Peyer's patch (tissue), 4 donors: ENCODE data around the gene LMBR1. TPM values are rescaled to one million over a fixed set of nuclear protein-coding genes. Genes with fewer than 3 reads are reported as not detected.
"Not testable (repeated sequence)": the region's sequence is repeated elsewhere in the genome, so short reads cannot be mapped to it uniquely, and the experiment has no call there.

Experiments used
- DNase-seq, 3 donors: peaks; one replicate each; pipeline ENCODE4 v3.0.0-alpha.2; 2017 to 2019
- H3K27ac ChIP-seq, 4 donors: fragments of 200-600 bp; sonication (generic); one replicate each; pipeline ENCODE4 v1.5.1; 2016 to 2019
- H3K27me3 ChIP-seq, 2 donors: fragments of 200-600 bp; sonication (generic); one replicate each; pipeline ENCODE4 v1.5.1; 2019
- H3K36me3 ChIP-seq, 3 donors: fragments of 200-600 bp; sonication (generic); one replicate each; pipeline ENCODE4 v1.5.1; 2016 to 2019
- H3K4me1 ChIP-seq, 4 donors: fragments of 200-600 bp; sonication (generic); one replicate each; pipeline ENCODE4 v1.5.1; 2016 to 2019
- H3K4me3 ChIP-seq, 4 donors: fragments of 200-600 bp; sonication (generic); 1 replicate in 3 of 4; 2 replicates in 1 of 4; pipeline ENCODE4 v1.5.1; 2016 to 2019; ENCODE audit warnings: mild to moderate bottlenecking in 1 of 4
- H3K9me3 ChIP-seq, 4 donors: fragments of 200-600 bp; sonication (generic); one replicate each; pipeline ENCODE4 v1.5.1; 2016 to 2019; ENCODE audit warnings: mild to moderate bottlenecking in 1 of 4
- POLR2A ChIP-seq, 2 donors: fragments of 450-650 bp; IDR thresholded peaks; one replicate each; pipeline ENCODE4 v1.5.1; 2017; ENCODE audit warnings: antibody characterized with exemption in 2 of 2, mild to moderate bottlenecking in 2 of 2, moderate library complexity in 2 of 2
- total RNA-seq, 4 donors: library from RNA; depleted of rRNA; stranded (reverse); fragments of >200 nt; gene quantifications; one replicate each; pipeline ENCODE4 v1.1.0, GENCODE V29; 2016
- TF ChIP-seq, protein P1 (sequence below), 6 experiments: fragments of 450-650 bp in 4 of 6; fragments of 200-600 bp in 2 of 6; sonication (generic) in 1 of 6; IDR thresholded peaks; one replicate each; pipeline ENCODE4 v1.5.1; 2017 to 2019; ENCODE audit warnings: antibody characterized with exemption in 6 of 6, mild to moderate bottlenecking in 3 of 6, moderate library complexity in 1 of 6

LMBR1 gene
- total RNA-seq, 4 donors from 2014 or later = 30.5 to 69.3 (median 62.8) TPM

DNA sequence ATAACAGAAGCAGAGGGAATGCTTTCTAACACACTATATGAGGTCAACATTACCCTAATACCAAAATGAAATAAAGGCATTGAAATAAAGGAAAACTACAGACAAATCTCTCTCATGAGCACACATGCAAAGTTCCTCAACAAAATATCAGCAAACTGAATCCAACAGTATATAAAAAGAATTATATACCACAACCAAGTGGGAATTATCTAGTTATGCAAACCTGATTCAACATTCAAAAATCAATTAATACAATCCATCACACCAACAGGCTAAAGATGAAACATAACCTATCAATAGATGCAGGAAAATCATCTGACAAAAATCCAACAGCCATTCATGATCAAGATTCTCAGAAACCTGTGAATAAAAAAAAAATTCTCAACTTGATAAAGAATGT lies 34.5 kb downstream of the LMBR1 start:
- peaks cover 0 to 7% (median 0%) of the 10 kb centered on the region in 3 donors for H3K36me3 ChIP-seq
- no peaks in the 10 kb centered on the region for H3K4me1 ChIP-seq
- no peak for DNase-seq
- no peak overlapping the region for H3K27ac ChIP-seq
- TF ChIP-seq POLR2A (IDR thresholded peaks at IDR 0.05) = no peak
- TF ChIP-seq, protein P1, sequence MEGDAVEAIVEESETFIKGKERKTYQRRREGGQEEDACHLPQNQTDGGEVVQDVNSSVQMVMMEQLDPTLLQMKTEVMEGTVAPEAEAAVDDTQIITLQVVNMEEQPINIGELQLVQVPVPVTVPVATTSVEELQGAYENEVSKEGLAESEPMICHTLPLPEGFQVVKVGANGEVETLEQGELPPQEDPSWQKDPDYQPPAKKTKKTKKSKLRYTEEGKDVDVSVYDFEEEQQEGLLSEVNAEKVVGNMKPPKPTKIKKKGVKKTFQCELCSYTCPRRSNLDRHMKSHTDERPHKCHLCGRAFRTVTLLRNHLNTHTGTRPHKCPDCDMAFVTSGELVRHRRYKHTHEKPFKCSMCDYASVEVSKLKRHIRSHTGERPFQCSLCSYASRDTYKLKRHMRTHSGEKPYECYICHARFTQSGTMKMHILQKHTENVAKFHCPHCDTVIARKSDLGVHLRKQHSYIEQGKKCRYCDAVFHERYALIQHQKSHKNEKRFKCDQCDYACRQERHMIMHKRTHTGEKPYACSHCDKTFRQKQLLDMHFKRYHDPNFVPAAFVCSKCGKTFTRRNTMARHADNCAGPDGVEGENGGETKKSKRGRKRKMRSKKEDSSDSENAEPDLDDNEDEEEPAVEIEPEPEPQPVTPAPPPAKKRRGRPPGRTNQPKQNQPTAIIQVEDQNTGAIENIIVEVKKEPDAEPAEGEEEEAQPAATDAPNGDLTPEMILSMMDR (IDR thresholded peaks at IDR 0.05) = no peak
- H3K4me3 ChIP-seq = no peak overlapping the region
- H3K9me3 ChIP-seq = peaks cover 0 to 6% (median 0%) of the 10 kb centered on the region in 4 donors
- no peaks in the 10 kb centered on the region for H3K27me3 ChIP-seq

DNA sequence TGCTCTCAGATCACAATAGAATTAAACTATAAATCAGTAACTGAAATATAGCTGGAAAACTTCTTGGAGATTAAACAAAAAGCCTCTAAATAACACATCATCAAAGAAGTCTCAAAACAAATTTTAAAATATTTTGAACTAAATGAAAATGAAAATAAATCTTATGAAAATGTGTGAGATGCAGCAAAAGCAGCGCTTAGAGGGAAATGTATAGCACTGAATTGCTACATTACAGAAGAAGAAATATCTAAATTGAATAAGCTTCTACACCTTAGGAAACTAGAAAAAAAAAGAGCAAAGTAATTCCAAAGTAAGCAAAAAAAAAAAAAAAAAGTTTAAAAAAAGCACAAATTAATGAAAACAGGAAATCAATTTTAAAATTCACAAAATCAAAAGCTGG lies 35.2 kb downstream of the LMBR1 start:
- peaks cover 0 to 7% (median 0%) of the 10 kb centered on the region in 3 donors for H3K36me3 ChIP-seq
- no peak overlapping the region for H3K27ac ChIP-seq
- no peak overlapping the region for H3K4me3 ChIP-seq
- no peaks in the 10 kb centered on the region for H3K27me3 ChIP-seq
- H3K9me3 ChIP-seq = peaks cover 0 to 6% (median 0%) of the 10 kb centered on the region in 4 donors
- TF ChIP-seq, protein P1 (IDR thresholded peaks at IDR 0.05) = no peak
- TF ChIP-seq POLR2A (IDR thresholded peaks at IDR 0.05) = no peak
- no peaks in the 10 kb centered on the region for H3K4me1 ChIP-seq
- DNase-seq = no peak

DNA sequence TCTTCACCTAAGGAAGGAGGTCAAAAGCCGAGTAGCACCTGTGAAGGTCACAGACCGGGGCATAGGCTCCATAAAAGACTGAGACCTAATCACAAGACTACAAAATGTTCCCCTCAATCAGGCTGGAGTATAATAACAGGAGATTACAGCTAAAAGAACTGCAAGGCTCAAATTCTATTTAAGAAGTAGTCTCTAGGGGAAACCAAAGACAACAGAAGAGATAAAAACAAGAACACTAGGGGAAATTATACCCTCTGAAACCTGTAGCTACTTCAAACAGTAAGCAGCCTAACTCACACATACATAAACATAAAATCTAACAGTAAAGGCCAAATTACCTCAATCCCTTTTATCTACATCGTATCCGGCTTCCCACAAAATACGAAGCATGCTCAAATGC lies 38.3 kb downstream of the LMBR1 start:
- Histone ChIP-seq H3K27ac (no peak overlapping the region), H3K4me3 (no peak overlapping the region), H3K27me3 (no peaks in the 10 kb centered on the region), H3K36me3 (no peaks in the 10 kb centered on the region), H3K4me1 (no peaks in the 10 kb centered on the region), H3K9me3 (peaks cover 0 to 6% (median 0%) of the 10 kb centered on the region in 4 donors)
- no peak for TF ChIP-seq POLR2A (IDR thresholded peaks at IDR 0.05)
- TF ChIP-seq, protein P1 (IDR thresholded peaks at IDR 0.05) = no peak
- DNase-seq = no peak

DNA sequence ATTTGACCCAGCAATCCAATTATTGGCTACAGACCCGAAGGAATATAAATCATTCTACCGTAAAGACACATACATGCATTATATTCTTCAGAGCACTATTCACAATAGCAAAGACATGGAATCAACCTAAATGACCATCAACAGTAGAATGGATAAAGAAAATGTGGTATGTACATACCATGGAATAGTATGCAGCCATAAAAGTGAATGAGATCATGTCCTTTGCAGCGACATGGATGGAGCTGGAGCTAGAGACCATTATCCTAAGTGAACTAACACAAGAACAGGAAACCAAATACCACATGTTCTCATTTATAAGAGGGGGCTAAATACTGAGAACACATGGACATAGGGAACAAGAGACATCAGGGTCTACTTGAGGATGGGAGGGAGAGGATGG lies 44.0 kb downstream of the LMBR1 start:
- TF ChIP-seq, protein P1 (IDR thresholded peaks at IDR 0.05) = no peak
- no peak for TF ChIP-seq POLR2A (IDR thresholded peaks at IDR 0.05)
- no peak overlapping the region for H3K27ac ChIP-seq
- DNase-seq = no peak
- H3K4me3 ChIP-seq = no peak overlapping the region
- no peaks in the 10 kb centered on the region for H3K27me3 ChIP-seq
- no peaks in the 10 kb centered on the region for H3K4me1 ChIP-seq
- no peaks in the 10 kb centered on the region for H3K36me3 ChIP-seq
- no peaks in the 10 kb centered on the region for H3K9me3 ChIP-seq

DNA sequence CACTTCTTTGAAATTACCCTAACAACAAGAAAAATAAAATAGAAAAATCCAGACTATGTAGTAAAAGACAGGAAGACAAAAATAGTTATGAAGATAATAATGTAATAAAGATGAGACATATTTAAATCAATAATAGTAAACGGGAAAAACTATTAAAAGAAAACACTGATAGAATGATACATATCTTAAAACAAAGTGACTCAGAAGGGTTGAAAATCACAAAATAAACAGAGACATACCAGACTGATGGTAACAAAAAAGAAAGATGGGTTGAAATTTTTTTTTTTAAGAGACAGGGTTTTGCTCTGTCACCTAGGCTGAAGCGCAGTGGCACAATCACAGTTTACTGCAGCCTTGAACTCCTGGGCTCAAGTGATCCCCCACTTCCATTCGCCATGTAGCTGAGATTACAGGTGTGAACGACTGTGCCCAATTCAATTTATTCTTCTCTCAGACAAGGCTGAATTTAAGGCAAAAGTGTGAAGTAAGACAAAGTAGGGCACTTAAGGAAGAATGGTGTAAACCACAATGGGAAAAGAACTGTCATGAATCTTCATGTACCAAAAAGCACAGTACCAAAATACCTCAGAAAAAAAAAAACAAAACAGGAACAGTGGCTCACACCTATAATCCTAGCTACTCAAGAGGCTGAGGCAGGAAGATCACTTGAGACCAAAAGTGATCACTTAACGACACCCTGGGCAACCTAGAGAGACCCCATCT lies 47.4 kb downstream of the LMBR1 start:
- DNase-seq = no peak
- H3K9me3 ChIP-seq = no peaks in the 10 kb centered on the region
- no peaks in the 10 kb centered on the region for H3K27me3 ChIP-seq
- H3K27ac ChIP-seq = no peak overlapping the region
- H3K4me3 ChIP-seq = no peak overlapping the region
- no peaks in the 10 kb centered on the region for H3K4me1 ChIP-seq
- TF ChIP-seq, protein P1 (IDR thresholded peaks at IDR 0.05) = no peak
- TF ChIP-seq POLR2A (IDR thresholded peaks at IDR 0.05) = no peak
- H3K36me3 ChIP-seq = no peaks in the 10 kb centered on the region

DNA sequence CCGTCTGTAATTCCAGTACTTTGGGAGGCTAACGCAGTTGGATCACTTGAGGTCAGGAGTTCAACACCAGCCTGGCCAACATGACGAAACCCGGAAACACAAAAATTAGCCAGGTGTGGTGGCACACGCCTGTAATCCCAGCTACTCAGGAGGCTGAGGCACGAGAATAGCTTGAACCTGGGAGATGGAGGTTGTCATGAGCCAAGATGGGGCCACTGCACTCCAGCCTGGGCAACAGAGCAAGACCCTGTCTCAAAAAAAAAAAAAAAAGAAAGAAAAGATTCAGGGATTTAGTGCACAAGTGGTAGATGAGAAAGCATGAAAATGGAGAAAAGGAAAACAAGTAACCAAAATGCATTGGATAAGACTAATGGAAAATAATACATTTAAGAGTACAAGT lies 49.4 kb downstream of the LMBR1 start:
- DNase-seq, H3K27me3 ChIP-seq, H3K4me3 ChIP-seq, H3K36me3 ChIP-seq, H3K27ac ChIP-seq, H3K4me1 ChIP-seq, H3K9me3 ChIP-seq: not testable (repeated sequence)
